GM08714 (cell line): Measurements from ENCODE around the gene SLC24A5.

Experiments used
- H3K4me3 ChIP-seq: fragments of 200-500 bp; sonication (Bioruptor generic); 2 replicates; pipeline ENCODE4 v1.5.1; 2014; ENCODE audit warnings: mild to moderate bottlenecking, low read length, inconsistent platforms
- ZNF274 ChIP-seq: IDR thresholded peaks from 2 replicates; pipeline ENCODE4 v1.6.1; 2012; ENCODE audit warnings: mild to moderate bottlenecking, low read depth, low read length

Gene SLC24A5

GRCh38 chr15:48186271-48186670 is 65.5 kb downstream of the SLC24A5 start:
- no peak for TF ChIP-seq ZNF274

DNA sequence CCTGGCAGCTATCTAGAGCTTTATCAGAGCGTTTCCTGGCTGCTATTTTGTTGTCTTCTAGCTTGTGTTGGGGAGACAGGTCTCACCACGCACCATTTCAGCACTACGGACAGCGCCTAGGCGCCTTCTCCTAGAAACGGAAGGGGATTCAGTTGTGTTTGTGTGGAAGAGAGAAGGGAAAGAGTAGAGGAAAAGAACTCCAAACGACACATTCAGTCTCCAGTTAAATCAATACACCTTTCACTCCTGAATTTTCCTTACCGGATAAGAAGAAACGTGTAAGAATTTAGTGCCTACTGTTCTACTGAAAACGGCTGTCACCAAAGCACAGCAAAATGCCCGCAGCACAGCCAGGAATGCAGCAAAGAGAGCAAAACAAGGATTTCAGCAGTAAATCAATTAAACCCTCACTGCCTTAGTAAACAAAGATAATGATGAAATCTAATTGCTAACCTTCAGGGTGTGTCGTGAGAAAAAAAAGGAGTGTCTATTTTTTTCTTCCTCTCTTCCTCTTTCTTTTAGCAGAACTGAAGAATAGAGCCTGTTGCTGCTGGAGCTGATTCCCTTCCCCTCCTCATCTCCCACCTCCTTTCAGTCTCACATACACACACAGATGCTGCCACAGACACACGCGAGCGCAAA is 70.3 kb downstream of the SLC24A5 start:
- no peak for TF ChIP-seq ZNF274
- no peak overlapping the region for H3K4me3 ChIP-seq

More at GRCh38 chr15:48186271-48186670, 65.5 kb downstream of the SLC24A5 start:
- H3K4me3 ChIP-seq, result no peak overlapping the region

DNA sequence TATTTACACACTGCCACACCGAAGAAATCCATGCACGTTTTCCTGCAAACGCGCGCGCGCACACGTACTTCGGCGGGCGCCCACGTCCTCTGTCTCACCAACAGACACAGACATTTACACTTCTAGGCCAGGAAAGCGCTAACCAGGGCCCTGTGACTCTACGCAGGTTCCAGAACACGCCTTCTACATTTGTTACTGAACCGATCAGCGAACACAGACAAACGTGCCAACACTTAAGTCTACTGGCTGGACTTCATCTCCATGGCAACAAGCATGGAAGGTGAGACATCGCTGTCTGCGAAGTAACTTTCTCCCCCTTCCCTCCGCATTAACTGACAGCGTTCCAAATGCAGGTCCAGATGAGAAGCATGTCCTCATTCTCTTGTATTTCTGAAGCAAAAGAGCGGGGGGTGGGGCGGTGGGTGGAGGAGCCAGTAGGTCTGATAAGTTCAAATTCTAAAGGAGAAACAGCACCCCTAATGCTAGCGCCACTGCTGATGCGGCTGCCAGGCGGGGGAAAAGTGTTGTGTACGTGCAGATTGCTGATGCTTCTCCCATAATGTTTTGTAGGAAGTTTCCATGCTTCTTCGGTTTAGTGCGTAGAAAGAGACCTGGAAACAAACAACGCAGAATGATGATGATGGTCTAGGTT is 70.9 kb downstream of the SLC24A5 start, which contains the start of gene CTXN2:
TSS of gene CTXN2 (plus strand) at position 92 of the 652 bp plus-strand sequence. CDS start 9,636 bp downstream, outside the sequence.
- TF ChIP-seq ZNF274, result no peak
- H3K4me3 ChIP-seq, result no peak within 1 kb of the TSS
